Pancreas (tissue), 10 donors: ENCODE results near the gene GAS7. TPM values are rescaled to one million over a fixed set of nuclear protein-coding genes. Genes with fewer than 3 reads are reported as not detected.
A peak's percentile ranks its signal among the peaks of the same experiment; 100 is the strongest.

Source experiments
- ATAC-seq, 4 donors: fragments of 200-7000 bp; cut with Tn5 transposase; one replicate each; pipeline versions ENCODE4 v1.8.0 to v1.9.1; 2020; ENCODE audit warnings: mild to moderate bottlenecking in 4 of 4, moderate library complexity in 4 of 4
- DNase-seq, 6 donors: peaks; one replicate each; pipeline ENCODE4 v3.0.0-alpha.2; 2020
- FAIRE-seq: peaks from 2 replicates; lab custom pipeline; 2012; peaks lifted over from hg19 to GRCh38; lab: Jason Lieb, UNC
- H3K27ac ChIP-seq, 4 donors: fragments of 200-600 bp; sonication (generic); 1 replicate in 3 of 4; 2 replicates in 1 of 4; pipeline versions ENCODE4 v1.5.0 to v1.8.0; 2020
- H3K27me3 ChIP-seq, 4 donors: fragments of 200-600 bp; one replicate each; pipeline ENCODE4 v1.8.0; 2021
- H3K36me3 ChIP-seq, 3 donors: fragments of 200-600 bp; sonication (generic) in 1 of 3; one replicate each; pipeline versions ENCODE4 v1.5.0 to v1.8.0; 2020 to 2021
- H3K4me1 ChIP-seq, 3 donors: fragments of 200-600 bp; one replicate each; pipeline ENCODE4 v1.8.0; 2021
- H3K4me3 ChIP-seq, 4 donors: fragments of 200-600 bp; sonication (generic) in 2 of 4; one replicate each; pipeline versions ENCODE4 v1.5.0 to v1.8.0; 2020 to 2021
- H3K9me3 ChIP-seq, 4 donors: fragments of 200-600 bp; one replicate each; pipeline ENCODE4 v1.8.0; 2021
- WGBS, 2 donors: extraction: QIAGEN DNeasy Blood & Tissue Kit; methylation state at CpG; one replicate each; pipeline ENCODE4 v1.1.7; 2013; 5-methylcytosine and 5-hydroxymethylcytosine counted together
- intact Hi-C, 3 donors: fragments of 100-400 bp; cut with DNase I; formaldehyde crosslinking; loops; one replicate each; pipeline versions ENCODE4 v1.11.1 to v1.14.2; 2022
- polyA plus RNA-seq, 2 donors: library from polyadenylated mRNA; stranded (reverse); fragments of 200-250 nt; gene quantifications; one replicate each; pipeline ENCODE4 v1.2.3, GENCODE V29; 2013
- total RNA-seq, 6 donors: library from RNA; stranded (reverse); fragmentation: NEBNext Ultra II Directional in 4 of 6; extraction: Animal tissue kit (Norgen Biotek cat#: 25700) in 4 of 6; gene quantifications; one replicate each; pipeline versions ENCODE4 v1.2.1 to v1.2.4, GENCODE V29; 2021 to 2023
- TF ChIP-seq, protein P1 (sequence below), 4 donors: fragments of 200-600 bp; sonication (generic) in 3 of 4; IDR thresholded peaks; one replicate each; pipeline versions ENCODE4 v1.5.0 to v1.8.0; 2021; ENCODE audit warnings: antibody characterized with exemption in 4 of 4
- donor health status: healthy with polysubstance abuse.
- donor health status: DM: no; HTN: no; CAD: no; lungs with moderate emphysema.
- donor health status: DM: no; HTN: no; CAD: no.
- donor health status: control.
- donor health status: control.
- donor health status: Bipolar disorder and iron deficiency.
- donor health status: DM: yes; HTN: yes; CAD: no.
- donor health status: DM: no; HTN: no; CAD: no.
- donor health status: DM: no; HTN: no; CAD: no.
- donor health status: DM: yes; HTN: yes; CAD: no.

The GAS7 gene
- total and polyA plus RNA-seq, 8 donors: 1.9 to 22.9 (median 3.7) TPM

GRCh38 chr17:10172241-10172741 lies 26.1 kb downstream of the GAS7 start:
- intact Hi-C loops: no loop called here
- no peak for FAIRE-seq
- TF ChIP-seq, protein P1, sequence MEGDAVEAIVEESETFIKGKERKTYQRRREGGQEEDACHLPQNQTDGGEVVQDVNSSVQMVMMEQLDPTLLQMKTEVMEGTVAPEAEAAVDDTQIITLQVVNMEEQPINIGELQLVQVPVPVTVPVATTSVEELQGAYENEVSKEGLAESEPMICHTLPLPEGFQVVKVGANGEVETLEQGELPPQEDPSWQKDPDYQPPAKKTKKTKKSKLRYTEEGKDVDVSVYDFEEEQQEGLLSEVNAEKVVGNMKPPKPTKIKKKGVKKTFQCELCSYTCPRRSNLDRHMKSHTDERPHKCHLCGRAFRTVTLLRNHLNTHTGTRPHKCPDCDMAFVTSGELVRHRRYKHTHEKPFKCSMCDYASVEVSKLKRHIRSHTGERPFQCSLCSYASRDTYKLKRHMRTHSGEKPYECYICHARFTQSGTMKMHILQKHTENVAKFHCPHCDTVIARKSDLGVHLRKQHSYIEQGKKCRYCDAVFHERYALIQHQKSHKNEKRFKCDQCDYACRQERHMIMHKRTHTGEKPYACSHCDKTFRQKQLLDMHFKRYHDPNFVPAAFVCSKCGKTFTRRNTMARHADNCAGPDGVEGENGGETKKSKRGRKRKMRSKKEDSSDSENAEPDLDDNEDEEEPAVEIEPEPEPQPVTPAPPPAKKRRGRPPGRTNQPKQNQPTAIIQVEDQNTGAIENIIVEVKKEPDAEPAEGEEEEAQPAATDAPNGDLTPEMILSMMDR (IDR thresholded peaks at IDR 0.05): no peak

DNA sequence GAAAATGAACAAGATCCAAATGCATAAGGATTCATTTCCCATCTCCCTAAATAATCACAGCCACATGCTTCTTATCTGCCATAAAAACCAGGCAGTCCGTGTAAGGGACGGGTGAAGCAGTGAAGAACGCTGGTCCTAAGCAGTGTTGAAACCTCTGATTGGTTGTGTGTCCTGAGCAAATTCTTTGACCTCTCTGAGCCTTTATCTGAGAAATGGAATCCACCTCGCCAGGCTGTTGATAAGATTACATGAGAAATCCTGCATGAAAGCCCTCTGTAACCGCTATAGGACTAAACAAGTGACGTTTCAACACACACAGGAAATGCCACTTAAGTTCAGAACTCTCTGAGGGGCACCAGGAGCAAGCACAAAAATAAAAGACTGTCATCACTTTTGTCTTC lies 26.8 kb downstream of the GAS7 start:
- no peak for FAIRE-seq

More at GRCh38 chr17:10172241-10172741, 26.1 kb downstream of the GAS7 start:
- H3K27ac ChIP-seq: no peak overlapping the region
- ATAC-seq (peak in 2 of 4 donors; percentile 71 to 76), DNase-seq (no peak)
- WGBS, 2 donors: 40 to 49% methylated on average over 3 of the region's 3 CpGs
- H3K27me3 ChIP-seq: no peaks in the 10 kb centered on the region
- no peak overlapping the region for H3K4me3 ChIP-seq
- H3K4me1 ChIP-seq: no peaks in the 10 kb centered on the region
- H3K9me3 ChIP-seq: no peaks in the 10 kb centered on the region
- no peaks in the 10 kb centered on the region for H3K36me3 ChIP-seq

GRCh38 chr17:10171122-10171571 lies 27.3 kb downstream of the GAS7 start:
- TF ChIP-seq, protein P1 (IDR thresholded peaks at IDR 0.05): no peak
- ATAC-seq (peak in 1 of 4 donors; percentile 39), DNase-seq (no peak), FAIRE-seq (no peak)
- no peak overlapping the region for H3K4me3 ChIP-seq
- 53 to 68% methylated on average over 8 of the region's 8 CpGs for WGBS, 2 donors
- intact Hi-C loops: no loop called here
- H3K4me1 ChIP-seq: no peaks in the 10 kb centered on the region
- H3K36me3 ChIP-seq: no peaks in the 10 kb centered on the region
- H3K27me3 ChIP-seq: no peaks in the 10 kb centered on the region
- no peaks in the 10 kb centered on the region for H3K9me3 ChIP-seq
- H3K27ac ChIP-seq: no peak overlapping the region

More for the DNA sequence above, 26.8 kb downstream of the GAS7 start:
- intact Hi-C loops: no loop called here
- TF ChIP-seq, protein P1 (IDR thresholded peaks at IDR 0.05): no peak
- H3K4me1 ChIP-seq: no peaks in the 10 kb centered on the region
- ATAC-seq (peak in 1 of 4 donors; percentile 12), DNase-seq (no peak)
- H3K9me3 ChIP-seq: no peaks in the 10 kb centered on the region
- H3K4me3 ChIP-seq: no peak overlapping the region
- WGBS, 2 donors: 27 to 30% methylated on average over 6 of the region's 6 CpGs
- no peaks in the 10 kb centered on the region for H3K36me3 ChIP-seq
- no peaks in the 10 kb centered on the region for H3K27me3 ChIP-seq
- H3K27ac ChIP-seq: no peak overlapping the region

- no peak overlapping the region for H3K27ac ChIP-seq
- no peaks in the 10 kb centered on the region for H3K4me1 ChIP-seq
- H3K27me3 ChIP-seq: no peaks in the 10 kb centered on the region
- intact Hi-C loops: no loop called here
- no peak overlapping the region for H3K4me3 ChIP-seq
- DNase-seq (no peak), ATAC-seq (no peak), FAIRE-seq (no peak)
- H3K36me3 ChIP-seq: no peaks in the 10 kb centered on the region
- WGBS, 2 donors: 45 to 57% methylated on average over 3 of the region's 3 CpGs
- TF ChIP-seq, protein P1 (IDR thresholded peaks at IDR 0.05): no peak
- no peaks in the 10 kb centered on the region for H3K9me3 ChIP-seq
Measured at GRCh38 chr17:10170233-10170632, 28.2 kb downstream of the GAS7 start.

GRCh38 chr17:10169290-10169689 lies 29.1 kb downstream of the GAS7 start:
- no peaks in the 10 kb centered on the region for H3K9me3 ChIP-seq
- TF ChIP-seq, protein P1 (IDR thresholded peaks at IDR 0.05): no peak
- H3K36me3 ChIP-seq: no peaks in the 10 kb centered on the region
- H3K27ac ChIP-seq: no peak overlapping the region
- ATAC-seq: no peak
- no peak for FAIRE-seq
- H3K27me3 ChIP-seq: no peaks in the 10 kb centered on the region
- H3K4me3 ChIP-seq: no peak overlapping the region
- intact Hi-C loops: no loop called here
- no peaks in the 10 kb centered on the region for H3K4me1 ChIP-seq
- DNase-seq: no peak
- 68 to 80% methylated on average over 4 of the region's 4 CpGs for WGBS, 2 donors
